HG02973 (cell line): ENCODE data around the gene OGDH.
"Not testable (repeated sequence)": the region's sequence is repeated elsewhere in the genome, so short reads cannot be mapped to it uniquely, and the experiment has no call there.

Experiments used
- ATAC-seq: cut with Tn5 transposase; IDR thresholded peaks from one replicate; pipeline ENCODE4 v1.9.1; 2021; ENCODE audit warnings: moderate library complexity; ENCODE audit not compliant: unreplicated experiment

OGDH gene

DNA sequence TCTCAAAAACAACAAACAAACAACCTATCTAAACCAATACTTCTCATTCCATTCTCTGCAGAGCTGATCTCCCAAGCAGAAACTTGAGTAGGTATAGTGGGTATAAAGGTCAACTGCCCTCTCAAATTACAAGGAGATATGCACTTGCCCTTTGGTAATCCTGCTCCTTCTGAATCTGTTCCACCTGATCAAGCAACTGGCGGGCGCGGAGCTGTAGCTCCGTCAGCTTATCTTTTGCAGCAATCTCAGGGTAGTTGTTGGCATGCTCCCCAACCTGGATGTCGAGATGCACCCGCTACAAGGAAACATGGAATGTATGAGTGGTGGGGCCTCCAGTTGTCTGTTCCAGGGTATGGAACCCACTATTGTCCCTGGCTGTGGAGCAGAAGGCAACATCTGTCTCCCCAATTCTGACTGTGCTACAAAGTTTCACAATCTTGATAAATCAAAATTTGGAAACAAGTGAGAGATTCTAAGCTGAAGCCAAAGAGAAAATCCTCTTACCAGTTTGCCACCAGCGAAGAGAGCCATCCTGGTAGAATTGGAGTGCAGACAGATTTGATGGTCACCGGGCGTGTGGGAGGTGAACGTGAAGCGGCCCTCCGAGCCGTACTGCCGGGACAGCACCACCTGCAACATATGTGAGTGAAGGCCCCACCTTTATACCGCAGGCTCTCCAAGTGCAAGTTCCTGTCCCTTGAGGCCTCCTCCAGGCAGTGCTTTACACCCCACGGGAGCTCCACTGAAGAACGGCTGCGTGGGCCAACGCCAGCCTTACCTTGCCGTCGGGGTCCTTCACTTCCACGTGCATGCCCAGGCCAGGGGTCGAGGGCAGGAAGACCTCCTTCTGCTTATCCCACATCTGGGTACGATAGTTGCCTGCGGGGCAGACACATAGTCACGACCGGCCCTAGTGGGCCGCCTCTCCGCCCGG is 25.2 kb upstream of the OGDH start:
- ATAC-seq = peak; percentile 23

DNA sequence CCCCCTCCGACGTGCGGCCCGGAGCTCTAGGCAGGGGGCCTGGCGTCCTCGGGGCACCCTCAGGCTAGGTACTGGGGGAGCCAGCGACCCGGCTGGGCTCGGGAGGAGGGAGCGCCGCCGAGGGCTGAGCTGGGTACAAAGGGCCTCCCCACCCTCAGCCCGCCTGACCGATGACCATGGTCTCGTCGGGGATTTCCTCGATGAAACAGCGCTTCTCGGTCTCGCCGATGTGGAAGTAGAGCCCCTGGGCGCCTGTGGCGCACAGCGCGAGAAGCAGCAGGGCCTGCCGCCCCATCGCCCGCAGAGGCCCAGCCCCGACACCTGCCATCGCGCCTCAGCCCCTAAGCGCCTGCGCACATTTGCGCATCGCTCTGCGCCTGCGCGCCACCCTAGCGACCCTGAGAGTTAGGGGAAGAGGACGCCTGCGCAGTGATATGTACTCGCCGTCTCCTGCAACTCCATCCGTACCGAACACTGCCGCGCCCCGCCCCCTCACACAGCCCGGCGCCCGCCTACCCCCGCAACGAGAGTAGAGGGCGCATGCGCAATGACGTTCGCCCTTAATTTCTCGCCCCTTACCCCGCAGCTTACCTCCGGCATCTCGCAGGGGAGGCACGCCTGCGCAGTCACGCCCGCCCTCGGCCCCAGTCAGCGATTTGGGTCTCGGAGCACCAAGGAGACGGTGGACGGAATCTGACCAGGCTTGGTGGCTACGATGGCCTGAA is 24.4 kb upstream of the OGDH start, which contains the start of gene TMED4:
TSS of gene TMED4 (minus strand) at position 353 of the 725 bp plus-strand sequence. CDS start at position 328, 25 bp downstream.
- ATAC-seq = peak; percentile 86

DNA sequence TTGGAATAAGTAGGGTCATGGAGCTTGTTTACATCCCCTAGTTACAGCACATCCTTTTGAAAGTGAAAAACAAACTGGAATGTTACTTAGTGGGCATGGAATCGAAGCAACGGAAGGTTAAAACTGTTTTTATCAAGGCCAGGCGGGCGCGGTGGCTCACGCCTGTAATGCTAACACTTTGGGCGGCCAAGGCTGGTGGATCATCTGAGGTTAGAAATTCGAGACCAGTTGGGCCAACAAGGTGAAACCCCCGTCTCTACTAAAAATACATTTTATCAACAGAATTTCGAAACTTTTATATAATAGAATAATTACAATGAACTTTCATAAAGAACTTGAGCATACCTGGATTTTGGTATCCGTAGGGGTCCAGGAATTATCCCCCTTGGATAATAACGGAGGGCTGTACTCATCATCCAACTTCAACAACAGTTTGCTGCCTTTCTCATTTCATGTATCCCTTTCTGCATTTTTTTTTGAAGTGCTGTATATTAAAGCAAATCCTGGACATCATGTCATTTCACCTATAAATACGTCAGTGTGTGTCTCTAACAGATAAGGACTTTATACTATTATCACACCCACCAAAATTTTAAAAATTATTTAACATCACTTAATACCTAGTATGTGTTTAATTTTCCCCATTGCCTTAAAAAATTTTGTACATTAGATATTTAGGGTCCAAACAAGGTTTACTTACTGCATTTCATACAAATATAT is 23.1 kb upstream of the OGDH start:
- ATAC-seq = no peak

DNA sequence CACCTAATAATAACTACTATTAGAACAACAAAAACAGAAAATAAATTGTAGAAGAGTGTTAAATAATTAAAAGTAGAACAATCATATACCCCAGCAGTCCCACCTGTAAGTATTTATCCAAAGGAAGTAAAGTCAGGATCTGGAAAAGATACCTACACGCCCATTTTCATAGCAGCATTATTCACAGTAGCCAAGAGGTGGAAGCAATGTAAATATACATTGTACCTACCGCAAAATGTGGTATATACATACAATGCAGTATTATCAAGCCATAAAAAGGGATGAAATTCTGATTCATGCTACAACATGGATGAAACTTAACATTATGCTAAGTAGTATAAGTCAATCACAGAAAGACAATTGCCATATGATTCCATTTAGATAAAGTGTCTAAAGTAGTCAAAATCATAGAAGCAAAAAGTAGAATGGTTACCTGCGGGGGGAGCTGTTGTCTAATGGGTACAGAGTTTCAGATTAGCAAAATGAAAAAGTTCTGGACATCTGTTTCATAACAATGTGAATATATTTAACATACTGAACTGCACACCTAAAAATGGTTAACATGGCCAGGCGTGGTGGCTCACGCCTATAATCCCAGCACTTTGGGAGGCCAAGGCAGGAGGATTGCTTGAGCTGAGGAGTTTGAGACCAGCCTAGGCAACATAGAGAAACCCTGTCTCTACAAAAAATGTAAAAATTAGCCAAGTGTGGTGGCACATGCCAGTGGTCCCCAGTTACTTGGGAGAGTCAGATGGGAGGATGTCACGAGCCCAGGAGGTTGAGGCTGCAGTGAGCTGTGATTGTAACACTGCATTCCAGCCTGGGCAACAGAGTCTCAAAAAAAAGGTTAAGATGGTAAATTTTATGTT is 18.4 kb upstream of the OGDH start:
- ATAC-seq = no peak

DNA sequence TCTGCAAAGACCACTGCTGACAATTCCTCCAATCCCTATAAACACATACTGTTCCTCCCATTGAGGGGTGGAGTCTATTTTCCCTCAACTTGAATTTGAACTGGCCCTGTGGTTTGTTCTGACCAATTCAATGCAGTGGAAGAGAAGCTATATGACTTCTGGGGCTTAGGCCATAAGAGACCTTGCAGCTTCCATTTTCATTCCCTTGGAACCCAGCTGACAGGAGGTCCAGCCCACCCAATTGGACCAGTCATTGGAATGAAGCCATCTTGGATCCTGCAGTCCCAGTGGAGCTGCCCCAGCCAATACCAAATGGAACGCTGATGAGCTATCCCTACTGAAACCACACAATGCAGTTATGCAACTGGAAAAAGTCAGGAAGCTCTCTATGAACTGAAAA is 15.5 kb upstream of the OGDH start:
- no peak for ATAC-seq

DNA sequence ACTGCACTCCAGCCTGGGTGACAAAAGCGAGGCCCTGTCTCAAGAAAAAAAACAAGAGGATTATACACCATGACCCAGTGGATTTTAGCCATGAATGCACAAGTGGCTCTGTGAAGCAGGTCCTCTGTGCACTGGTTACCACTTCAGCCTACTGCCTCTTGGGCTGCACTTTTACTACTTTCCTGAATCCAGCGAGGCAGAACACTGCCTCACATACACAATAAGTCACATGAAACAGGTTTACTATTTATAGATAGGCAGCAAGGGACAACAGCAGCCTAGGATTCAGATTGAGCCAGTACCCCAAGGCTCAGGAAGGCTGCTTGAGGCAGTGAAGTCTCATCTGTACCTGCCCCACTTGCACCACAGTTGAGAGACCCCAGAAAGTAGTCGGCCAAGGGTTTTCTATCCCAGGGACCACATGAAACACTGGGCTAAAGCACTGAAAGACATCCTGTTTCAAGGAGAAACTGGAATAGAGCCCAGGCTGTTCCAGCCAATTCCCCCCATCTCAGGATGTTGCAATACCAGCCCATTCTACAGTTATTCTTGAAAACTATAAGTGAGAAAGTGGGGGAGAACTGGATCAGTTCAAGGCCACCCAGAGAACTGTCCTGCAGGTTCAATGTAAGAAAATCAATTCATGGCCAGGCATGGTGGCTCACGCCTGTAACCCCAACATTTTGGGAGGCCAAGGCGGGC is 10.3 kb upstream of the OGDH start:
- no peak for ATAC-seq

DNA sequence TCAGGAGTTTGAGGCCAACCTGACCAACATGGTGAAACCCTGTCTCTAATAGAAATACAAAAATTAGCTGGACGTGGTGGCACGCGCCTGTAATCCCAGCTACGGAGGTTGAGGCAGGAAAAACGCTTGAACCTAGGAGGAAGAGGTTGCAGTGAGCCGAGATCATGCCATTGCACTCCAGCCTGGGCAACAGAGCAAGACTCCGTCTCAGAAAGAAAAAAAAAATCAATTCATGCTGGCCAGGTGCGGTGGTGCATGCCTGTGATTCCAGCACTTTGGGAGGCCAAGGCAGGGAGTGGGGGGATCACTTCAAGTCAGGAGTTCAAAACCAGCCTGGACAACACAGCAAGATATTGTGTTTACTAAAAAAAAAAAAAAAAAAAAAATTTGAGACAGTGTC is 9.2 kb upstream of the OGDH start:
- not testable (repeated sequence) for ATAC-seq

DNA sequence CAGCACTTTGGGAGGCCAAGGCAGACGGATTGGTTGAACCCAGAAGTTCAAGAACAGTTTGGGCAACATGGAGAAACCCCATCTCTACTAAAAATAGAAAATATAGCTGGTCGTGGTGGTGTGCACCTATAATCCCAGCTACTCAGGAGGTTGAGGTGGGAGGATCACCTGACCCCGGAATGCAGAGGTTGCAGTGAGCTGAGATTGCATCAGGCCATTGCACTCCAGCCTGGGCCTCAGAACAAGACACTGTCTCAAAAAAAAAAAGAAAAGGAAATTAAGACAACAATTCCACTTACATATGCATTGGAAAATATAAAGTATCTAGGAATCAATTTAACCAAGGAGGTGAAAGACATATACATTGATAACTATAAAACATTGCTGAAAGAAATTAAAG is 7.2 kb upstream of the OGDH start:
- ATAC-seq = no peak

DNA sequence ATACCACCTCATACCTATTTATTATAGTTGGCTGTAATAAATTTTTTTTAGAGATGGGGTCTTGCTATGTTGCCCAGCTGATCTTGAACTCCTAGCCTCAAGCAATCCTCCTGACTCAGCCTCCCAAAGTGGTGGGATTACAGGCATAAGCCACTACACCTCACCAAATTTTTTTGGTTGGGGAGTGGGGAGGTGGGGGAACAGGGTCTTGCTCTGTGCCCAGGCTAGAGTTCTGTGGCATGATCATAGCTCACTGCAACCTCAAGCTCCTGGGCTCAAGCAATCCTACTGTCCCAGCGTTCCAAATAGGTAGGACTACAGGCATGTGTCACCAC is 3.9 kb upstream of the OGDH start:
- no peak for ATAC-seq

DNA sequence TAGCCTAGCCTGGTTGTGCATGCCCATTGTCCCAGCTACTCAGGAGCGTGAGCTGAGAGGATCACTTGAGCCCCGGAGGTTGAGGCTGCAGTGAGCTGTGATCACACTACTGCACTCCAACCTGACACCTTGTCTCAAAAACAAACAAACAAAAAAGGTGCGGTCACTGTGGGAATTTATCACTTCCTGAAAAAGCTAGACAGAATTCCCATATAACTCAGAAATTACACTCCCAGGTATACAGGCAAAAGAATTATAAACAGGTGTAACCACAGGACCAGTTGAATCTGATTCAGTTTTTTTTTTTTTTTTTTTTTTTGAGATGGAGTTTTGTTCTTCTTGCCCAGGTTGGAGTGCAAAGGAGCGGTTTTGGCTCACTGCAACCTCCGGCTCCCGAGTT is 3.2 kb upstream of the OGDH start:
- no peak for ATAC-seq

DNA sequence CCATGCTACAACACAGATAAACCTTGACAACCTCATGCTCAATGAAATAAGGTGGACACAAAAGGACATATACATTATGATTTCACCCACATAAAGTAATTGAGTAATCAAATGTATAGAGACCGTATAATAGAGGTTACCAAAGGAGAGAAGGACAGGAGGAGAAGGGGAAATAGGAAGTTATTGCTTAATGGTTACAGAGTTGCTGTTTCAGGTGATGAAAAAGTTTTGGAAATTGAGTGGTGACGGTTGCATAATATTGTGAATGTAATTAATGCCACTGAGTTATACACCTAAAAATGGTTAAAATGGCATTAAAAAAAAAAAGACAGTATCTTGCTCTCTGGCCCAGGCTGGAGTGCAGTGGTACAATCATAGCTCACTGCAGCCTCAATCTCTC is 1.5 kb upstream of the OGDH start:
- no peak for ATAC-seq

DNA sequence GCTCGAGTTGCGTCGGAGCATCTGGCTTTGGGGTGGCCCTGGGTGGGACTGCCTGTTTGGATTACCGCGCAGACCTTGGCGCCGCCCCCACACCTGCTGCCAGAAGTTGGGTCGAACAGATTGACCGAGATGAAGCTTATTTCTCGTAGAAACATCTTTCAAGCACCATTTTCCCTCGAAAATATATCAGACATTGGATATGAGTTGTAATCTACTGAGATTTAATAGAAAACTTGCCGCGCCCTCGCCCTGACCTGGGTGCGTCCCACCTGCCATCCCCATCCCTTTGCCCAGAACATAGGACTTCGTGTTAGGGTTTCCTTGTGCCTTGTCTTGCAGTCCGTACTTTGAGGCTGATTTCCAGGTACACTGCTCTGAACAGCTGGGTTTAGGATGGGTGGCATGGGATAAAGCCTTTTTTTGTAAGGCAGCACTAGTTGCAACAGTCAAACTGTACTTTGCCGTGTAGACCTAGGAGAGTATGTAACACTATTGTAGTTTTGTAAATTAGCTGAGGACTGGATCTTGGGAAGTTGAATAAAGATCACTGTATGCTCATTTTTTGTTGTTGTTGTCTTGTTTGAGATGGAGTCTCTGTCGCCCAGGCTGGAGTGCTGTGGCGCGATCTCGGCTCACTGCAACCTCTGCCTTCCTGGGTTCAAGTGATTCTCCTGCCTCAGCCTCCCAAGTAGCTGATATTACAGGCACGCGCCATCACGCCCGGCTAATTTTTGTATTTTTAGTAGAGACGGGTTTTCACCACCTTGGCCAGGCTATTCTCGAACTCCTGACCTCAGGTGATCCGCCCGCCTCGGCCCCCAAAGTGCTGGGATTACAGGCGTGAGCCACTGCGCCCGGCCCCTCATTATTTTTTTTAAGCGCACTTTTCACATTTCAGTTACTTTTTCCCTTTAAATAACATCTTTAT is 978 bp downstream of the OGDH start:
- no peak for ATAC-seq

DNA sequence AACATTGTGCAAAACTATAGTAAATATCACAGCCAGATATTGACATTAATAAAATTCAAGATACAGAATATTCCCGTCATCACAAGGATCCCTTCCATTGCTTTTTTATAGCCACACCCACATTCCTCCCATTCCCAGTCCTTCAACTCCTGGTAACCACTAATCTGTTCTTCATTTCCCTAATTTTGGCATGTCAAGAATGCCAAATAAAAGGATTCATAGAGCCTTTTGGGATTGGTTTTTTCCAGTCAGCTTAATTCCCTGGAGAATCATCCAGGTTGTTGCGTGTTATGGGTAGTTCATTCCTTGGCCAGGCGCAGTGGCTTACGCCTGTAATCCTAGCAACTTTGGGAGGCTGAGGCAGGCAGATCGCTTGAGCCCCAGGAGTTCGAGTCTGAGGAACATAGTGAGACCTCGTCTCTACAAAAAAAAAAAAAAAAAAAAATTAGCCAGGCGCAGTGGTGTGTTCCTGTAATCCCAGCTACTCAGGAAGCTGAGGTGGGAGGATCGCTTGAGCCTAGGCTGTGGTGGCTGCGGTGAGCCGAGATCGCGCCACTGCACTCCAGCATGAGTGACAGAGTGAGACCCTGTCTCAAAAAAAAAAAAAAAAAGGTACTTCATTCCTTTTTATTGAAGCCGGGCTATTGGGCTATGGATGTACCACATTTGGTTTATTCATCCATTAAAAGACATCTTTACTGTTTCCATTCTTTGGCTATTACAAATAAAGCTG is 2.7 kb downstream of the OGDH start:
- no peak for ATAC-seq

DNA sequence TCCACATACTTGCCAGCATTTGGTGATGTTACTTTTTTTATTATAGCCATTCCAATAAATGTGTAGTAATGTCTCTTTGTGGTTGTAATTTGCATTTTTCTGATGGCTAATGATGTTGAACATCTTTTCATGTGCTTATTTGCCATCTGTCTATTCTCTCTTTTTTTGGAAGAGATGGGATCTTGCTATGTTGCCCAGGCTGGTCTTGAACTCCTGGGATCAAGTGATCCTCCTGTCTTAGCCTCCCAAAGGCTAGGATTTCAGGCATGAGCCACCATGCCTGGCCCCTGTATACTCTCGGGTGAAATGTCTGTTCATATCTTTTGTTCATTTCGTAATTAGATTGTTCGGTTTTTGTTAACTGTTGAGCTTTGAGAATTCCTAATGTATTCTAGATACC is 3.4 kb downstream of the OGDH start:
- ATAC-seq = no peak

DNA sequence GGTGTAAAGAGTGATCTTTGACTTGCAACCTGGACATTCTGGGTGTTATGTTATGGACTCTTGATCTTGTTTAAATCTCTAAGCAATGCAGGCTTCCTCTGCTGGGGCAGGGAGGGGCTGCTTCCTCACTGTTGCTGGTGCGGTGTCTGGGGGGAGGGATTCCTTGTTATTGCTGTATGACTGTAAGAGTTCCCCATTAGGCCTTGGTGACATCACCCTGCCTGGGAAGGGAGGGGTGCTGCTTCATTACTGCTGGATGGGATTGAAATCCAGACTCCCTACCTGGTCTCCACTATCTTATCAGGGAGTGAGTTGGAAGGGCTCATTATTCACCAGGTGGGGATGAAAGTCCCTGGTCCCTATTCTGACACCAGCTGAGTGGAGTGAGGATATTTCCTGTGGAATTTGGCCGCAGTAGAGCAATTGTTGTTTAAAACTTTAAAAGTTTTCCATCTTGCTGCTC is 8.8 kb downstream of the OGDH start:
- ATAC-seq = no peak

DNA sequence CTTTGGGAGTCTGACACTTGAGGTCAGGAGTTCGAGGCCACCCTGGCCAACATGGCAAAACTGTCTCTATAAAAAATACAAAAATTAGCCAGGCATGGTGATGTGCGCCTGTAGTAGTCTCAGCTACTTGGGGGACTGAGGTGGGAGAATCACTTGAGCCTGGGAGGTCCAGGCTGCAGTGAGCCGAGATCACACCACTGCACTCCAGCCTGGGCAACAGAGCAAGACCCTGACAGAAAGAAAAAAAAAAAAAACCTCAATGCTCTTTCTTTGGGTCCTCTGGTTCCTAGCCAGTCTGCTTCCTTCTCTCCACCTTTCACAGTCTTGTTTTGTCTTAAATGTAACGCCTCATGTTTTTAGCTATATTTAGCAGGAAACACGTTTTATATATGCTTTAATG is 9.4 kb downstream of the OGDH start:
- ATAC-seq = no peak

DNA sequence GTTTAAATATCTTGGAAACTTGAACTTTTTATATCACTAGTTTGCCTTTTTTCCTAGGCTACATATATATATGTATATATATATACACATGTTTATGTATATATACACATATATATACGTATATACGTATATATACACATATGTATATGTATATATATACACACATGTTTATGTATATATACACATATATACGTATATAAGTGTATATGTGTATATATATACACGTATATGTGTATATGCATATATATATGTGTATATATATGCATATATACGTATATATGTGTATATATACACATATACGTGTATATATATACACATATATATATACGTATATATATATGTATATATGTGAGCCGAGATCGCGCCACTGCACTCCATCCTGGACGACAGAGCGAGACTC is 10.1 kb downstream of the OGDH start:
- ATAC-seq = no peak

DNA sequence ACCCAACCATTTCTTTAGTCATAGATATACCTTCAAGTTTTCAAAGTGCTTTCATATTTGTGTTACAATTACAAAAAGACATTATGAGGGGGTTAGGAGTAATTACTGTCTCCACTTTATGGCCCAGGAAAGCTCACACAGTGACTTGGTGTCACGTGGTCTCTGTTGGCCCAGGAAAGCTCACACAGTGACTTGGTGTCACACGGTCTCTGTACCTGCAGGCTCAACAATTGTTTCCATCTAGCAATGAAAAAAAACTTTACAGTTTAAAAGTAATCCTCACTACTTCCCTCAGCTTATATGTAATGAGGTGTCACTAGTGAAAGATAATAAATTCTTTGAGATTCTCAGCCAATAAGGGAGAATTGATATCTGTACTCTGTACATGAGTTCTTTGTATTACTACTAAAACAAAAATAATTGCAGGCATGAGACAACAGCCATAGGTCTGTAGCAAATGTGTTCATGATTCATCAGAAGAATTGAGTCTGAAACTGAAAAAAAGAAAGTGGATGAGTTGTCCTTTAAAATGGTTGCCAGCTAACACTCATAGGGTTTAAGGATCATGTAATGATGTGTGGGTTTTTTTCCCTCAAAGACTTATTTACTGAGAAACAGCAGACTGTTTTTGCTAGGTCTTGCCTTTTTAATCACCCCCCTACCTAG is 10.9 kb downstream of the OGDH start:
- peak; percentile 52 for ATAC-seq
